Suppressor macrophage treated with lipopolysaccharide for 1 hour (primary cell): Measurements from ENCODE around the gene SURF6.
"Not testable (repeated sequence)": the region's sequence is repeated elsewhere in the genome, so short reads cannot be mapped to it uniquely, and the experiment has no call there.

Experiments
- DNase-seq, 3 donors: peaks; one replicate each; pipeline ENCODE4 v3.0.0-alpha.2; 2020 to 2022

The SURF6 gene

DNA sequence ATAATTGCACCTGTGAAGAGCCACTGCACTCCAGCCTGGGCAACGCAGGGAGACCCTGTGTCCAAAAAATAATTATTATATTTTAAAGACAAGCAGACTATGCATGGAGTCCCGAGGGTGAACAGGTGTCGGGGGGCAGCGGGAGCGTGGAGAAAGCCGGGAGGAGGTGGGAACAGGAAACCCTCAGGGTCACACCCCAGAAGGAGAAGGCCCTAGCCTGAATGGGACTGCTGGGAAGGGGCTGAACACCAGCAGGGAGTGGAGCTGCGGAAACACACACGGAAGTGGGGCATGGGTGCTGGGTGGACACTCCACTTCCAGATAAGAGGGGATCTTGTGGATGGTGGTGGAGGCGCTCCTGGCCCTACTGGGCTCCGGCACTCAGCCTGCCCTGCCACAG, 12.8 kb downstream of the SURF6 start:
- no peak for DNase-seq

DNA sequence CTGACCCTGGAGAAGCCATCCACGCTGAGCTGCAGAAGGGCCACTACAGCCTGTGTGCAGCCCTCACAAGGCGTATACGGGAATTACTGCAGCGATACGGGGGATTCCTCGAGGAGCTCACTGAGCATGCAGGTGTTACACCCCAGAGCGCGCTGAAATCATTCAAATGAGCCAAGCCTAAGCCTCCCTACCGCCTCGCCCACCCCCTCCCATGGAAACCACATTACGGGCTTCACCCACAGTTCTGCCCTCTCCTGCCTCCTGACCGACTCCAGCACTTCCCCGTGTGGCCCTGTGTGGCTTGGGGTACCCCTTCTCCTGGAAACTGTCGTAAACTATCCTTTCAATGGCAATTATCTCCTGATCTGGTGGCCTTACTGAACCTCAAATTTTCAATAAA, 13.3 kb downstream of the SURF6 start:
- DNase-seq = no peak

DNA sequence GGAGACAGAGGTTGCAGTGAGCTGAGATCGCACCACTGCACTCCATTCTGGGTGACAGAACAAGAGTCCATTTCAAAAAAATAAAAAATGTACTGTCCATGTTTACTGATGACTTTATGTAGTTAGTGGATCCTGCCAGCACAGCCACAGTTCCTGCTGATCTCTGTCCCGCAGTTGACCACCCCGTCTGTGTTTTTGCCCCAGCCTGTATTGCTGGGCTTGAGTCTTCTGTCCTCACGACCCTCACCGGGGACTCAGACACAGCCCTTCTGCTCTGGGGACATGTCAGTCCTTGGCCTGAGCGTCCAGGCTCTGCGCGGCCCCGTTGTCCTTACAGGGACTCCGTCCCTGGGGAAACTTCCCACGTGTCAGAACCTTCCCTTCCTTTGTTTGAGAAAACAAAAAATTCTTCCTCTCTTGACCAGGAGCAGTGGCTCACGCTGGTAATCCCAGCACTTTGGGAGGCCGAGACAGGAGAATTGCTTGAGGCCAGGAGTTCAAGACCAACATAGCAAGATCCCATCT, 14.5 kb downstream of the SURF6 start:
- DNase-seq = no peak

DNA sequence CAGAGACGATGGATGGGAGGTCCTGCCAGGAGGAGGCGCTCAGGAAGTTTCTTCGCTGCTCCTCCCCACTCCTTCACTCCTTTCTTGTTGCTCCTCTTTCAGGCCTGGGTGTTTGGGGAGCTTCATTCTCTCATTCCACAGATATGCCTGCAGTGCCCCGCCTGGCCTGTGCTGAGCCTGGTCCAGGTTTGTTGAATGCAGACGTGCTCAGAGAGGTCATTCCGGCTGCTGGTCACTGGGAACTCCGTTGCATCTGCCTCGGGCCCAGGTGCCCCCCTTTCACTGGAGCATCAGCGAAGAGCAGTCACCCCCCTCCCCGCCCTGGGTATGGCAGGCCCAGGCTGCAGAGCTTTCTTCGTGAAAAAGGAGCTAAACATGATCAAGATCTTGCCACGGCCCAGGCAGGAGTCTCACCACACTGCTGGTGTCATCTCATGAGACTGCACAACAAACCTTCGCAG, 15.5 kb downstream of the SURF6 start:
- no peak for DNase-seq

DNA sequence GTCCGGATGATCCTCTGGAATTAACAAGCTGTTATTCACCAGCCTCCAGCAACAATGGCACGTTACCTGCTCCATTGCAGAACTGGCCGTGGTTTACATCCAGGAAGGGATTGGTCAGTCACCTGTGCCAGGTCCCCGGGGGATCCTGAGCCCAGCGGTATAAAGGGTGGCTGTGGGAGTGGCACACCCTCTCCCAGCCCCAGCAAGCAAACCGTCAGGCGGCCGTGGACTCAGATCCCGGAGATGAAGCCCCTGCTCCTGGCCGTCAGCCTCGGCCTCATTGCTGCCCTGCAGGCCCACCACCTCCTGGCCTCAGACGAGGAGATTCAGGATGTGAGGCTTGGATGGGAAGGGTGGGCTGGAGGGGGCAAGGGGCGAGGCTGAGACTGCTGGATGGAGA, 18.4 kb downstream of the SURF6 start:
- not testable (repeated sequence) for DNase-seq

DNA sequence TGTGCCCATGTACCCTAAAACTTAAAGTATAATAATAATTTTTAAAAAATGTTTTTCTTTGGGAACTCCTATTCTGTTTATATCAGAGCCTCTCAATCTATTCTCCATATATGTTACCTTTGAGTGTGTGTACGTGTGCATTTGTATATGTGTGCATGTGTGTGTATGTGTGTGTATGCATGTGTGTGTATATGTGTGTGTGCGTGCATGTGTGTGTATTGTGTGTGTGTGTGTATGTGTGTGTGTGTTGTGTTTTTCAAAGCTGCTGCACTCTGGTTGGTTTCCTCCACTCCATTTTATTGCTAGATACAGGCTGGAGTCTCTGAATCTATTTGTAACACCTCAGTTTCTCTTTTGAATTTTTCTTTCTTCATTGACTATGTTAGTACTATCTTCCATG, 20.0 kb downstream of the SURF6 start:
- no peak for DNase-seq

DNA sequence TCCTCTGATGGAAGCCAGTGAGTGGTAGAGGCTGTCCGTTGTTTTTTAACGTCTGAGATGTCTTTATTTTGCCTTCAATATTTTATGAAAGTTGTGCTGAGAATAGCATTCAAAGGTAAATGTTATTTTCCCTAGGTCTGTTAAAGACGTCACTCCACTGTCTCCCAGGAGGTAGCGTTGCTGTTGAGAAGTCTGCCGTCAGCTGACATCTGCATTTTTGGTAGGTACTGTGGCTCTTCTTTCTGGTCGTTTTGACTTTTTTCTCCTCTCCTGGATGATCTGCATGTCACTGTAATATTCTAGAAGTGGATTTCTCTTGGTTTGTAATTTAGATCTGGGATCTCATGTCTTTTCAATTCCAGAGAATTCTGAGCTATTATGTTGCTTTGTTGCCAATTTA, 26.4 kb downstream of the SURF6 start:
- no peak for DNase-seq

DNA sequence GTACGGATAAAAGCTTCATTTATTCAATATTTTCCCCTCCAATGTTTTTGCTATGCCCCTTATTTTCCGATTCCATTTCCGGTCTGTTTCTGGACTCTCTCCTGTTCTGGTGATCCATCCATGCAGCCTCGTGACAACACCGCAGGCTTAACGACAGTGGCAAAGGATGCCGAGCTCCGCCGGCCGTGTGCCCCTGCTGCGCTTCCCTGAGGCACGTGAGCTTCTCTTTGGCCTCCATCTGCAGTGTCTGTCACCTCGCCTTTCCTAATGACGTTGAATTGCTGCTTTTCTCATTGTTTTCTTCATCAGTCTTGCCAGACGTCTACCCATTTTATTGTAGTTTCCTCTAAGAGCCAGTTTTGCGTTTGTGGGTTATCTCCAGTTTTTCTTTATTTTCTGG, 28.7 kb downstream of the SURF6 start:
- DNase-seq = no peak

DNA sequence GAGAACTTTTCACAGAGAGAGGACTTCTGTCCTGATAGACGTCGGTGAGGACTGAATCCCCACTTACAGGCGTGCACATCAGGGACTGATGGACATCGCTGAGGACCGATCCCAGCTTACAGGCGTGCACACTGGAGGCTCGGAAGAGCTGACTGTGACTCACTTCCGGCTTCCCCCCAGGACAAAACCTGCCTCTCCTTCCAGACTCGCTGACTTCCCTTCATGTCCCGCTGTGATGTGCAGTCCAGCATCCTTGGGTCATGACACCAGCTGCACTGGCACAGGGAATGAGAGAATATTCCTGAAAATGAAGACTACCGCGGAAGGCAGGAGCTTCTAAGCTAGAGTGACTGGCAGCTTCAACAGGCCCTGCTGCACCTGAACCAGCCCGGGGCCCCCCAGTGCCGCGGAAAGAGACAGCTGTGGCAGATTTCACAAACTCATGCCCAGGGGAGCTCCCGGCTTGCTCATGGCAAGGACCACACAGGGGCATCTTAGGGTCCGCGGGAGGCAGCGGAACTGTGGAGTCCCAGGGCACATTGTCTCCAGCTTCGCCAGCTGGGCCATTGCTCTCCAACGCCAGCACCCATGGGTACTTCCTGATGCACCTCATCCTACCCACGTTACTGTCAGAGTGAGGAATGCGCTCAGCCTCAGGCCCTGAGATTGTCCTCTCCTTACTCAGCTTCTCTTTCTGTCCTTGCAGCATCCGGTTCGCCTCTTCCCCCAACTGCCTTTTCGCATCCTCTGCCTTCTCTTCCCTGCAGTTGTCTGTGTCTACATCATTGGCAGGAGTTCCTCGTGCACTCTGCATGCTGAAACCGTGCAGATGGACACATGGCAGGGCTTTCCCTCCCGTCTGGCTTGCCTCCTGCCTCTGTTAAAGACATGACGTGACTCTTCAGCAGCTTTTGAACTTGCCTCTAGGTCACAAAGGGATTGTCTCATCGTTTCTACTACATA, 29.5 kb downstream of the SURF6 start:
- no peak for DNase-seq

DNA sequence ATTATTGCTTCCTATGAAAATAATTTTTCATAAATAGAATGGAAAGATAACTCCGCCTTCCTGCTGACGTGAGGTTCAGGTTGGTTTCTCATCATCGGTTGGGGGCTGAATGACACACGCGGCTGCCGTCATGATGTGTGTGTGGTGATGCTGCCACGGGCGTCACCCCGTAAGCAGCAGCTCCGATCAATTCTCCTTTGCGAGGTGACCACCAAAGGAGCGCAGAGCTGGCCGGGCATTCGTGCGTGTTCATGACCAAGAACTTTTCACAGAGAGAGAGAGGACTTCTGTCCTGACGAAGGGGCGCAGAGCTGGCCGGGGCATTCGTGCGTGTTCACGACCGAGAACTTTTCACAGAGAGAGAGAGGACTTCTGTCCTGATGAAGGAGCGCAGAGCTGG, 30.3 kb downstream of the SURF6 start:
- DNase-seq = no peak

DNA sequence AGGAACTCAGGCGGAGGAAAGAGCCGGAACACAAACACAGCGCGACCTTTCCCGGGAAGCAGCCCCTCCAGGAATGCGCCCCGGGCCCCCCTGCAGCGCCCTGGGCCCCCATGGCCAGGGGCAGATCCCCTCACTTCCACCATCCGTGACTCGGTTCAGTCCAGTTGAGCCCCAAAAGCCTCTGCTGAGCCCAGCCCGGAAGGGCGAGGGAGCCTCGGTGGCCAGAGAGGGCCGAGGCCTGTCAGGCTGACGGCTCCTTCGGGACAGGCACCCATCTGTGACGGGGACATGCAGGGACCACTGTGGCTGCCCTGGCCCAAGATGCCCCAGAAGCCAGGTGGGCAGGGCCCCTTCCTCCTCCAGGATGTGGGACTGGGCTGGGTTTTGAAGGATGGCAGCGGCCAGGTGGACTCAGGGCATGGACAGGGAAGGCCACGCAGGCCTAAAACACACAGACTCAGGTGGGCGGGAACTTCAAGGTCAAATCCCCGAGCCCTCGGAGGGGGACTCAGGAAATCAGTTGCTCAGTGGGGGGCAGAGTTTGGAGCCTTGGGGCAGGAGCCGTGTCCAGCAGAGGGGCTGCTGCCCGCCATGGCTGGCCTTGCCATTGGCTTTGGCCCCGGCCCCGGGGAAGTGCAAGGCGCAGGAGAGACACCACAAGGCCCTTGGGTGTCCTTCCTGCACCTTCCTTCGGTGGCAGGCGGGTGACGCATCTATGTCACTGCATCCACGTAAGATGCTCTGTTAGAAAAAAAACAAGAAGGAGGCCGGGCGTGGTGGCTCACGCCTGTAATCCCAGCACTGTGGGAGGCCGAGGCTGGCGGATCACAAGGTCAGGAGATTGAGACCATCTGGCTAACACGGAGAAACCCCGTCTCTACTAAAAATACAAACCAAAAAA, 31.3 kb downstream of the SURF6 start:
- DNase-seq = no peak

DNA sequence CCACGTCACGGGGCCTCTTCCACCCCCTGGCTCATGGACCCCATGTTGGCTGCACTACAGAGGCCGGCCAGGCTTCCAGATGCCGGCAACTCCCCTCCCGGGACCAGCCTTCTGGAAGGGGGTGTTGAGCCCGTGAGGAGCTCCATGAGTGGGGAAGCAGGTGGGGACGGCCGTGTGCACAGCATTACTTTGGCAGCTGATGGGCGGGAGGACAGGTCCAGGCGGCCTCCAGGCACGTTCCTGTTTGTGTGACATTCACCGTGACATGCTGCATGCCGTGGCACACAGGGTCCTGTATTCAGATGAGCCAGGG, 31.9 kb downstream of the SURF6 start:
- DNase-seq = no peak

DNA sequence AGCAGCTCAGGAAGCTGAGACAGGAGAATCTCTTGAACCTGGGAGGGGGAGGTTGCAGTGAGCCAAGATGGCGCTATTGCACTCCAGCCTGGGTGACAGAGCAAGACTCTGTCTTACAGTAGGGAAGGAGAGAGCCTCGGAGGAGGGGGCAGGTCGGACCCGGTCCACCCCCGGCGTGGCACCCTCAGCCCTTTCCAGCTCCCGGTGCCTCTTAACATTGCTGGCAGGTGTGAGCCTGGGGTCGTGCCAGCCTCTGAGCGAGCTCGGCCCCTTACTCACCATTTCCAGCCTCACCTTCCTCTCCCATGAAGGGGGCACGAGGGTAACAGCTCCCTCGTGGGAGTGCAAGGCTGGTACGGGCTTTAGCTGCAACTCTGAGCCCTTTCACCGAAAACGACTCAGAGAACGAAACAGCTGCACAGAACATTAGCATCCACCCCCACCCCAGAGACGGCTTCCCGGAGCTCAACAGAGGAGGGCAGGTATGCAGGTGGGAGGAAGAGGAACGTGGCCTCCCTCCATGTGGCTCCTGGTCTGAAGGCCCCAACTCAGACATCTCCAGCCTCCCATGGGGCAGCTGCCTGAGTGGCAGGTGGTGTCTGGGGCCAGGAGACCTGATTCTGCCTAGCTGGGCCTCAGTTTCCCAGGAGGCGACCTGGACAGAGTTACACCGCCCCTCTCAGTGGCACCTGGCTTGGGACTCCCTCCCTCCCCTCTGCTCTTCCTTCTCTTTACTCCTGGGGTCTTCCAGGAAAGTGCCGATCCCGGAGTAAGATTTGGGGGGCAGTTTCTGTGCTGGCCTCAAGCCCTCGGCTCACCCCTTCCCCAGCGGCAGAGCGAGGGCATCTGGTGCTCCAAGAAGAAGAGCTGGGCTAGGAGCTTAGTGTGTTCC, 32.5 kb downstream of the SURF6 start:
- no peak for DNase-seq

DNA sequence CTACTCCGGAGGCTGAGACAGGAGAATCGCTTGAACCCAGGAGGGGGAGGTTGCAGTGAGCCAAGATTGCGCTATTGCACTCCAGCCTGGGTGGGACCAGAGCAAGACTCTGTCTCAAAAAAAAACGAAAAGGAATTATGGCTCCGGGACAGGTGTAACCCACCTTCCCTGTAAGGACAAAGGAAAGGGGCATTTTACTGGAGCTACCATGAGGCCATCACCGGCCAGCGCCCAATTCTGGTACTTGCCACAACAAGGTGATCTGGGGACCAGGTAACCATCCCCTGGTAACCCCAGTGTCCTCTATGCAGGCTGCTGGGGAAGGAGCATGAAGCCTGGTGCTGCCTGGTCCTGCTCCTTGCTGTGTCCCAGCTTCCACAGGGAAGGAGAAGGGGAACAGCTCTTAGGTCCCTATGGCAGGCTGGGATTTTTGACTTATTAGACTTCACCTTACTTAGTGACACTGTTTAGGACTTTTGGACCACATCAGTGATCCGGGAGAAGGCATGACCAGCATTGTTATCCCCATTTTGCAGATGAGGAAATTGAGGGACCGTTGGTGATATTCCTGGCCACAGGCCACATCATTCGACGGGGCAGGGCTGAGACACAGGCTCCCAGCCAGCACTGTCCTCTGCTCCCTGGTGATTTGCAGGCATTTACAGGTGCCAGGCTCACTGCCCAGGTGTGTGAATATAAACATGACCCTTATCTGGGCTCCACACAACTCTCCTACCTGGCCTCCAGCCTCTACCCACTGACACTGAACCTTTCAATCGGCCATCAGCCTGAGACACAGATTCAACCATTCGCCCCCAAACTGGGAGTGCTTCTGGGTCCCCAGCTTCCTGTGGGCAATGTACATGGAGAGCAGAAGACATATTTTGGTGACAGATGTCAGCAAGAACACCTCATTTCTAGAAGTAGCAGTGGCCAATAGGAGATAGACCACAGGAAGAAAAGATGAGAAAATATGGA, 34.4 kb downstream of the SURF6 start:
- no peak for DNase-seq

DNA sequence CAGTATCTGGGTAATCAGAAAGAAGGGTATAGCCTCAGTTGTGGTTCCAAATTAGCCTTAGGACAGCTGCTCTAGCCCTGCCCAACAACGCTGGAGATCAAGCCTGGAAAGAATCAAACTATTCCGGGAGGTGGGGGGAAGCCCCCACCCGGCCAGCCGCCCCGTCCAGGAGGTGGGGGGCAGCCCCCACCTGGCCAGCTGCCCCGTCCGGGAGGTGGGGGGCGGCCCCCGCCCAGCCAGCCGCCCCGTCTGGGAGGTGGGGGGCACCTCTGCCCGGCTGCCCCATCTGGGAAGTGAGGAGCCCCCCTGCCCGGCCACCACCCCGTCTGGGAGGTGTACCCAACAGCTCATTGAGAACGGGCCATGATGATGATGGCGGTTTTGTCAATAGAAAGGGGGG, 36.0 kb downstream of the SURF6 start:
- not testable (repeated sequence) for DNase-seq

DNA sequence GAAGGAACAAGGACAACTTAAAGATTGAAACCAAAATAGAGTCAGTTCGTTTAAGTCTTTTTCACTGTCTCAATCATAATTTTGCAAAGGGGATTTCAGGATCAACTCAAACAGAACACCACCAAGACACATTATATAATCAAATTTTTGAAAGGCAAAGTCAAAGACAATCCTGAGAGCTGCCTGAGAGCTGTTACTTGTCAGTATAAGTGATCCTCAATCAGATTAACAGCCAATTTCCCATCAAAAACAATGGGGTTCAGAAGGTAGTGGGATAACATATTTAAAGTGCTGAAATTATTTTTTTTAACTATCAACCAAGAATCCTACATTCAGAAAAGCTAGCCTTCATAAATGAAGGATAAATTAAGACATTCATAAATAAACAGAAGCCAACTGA, 41.7 kb downstream of the SURF6 start:
- no peak for DNase-seq

DNA sequence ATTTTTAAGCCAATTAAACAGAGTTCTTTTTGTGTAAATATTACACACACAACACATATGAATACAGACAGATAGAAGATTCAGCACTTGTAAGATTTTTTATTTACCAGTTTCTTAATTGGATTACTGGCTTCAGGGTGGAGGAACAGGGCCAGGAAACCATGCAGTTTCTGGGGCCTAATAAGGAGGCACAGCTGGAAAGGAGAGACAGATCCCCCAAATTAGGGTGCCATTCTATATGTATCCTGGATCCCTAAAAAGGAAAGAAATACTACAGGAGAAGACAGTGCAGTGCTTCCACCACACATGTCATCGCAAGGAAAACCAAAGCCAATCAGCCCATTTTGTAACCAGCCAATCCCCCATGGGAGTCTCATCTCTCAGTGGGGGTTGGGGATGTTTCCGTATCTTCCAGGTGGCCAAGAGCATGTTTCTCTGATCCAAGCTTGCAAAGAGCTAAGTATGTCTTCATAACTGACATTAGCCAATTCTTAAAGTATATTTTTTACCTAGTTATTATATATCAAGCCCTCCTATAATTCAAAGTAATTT, 45.2 kb downstream of the SURF6 start:
- no peak for DNase-seq

DNA sequence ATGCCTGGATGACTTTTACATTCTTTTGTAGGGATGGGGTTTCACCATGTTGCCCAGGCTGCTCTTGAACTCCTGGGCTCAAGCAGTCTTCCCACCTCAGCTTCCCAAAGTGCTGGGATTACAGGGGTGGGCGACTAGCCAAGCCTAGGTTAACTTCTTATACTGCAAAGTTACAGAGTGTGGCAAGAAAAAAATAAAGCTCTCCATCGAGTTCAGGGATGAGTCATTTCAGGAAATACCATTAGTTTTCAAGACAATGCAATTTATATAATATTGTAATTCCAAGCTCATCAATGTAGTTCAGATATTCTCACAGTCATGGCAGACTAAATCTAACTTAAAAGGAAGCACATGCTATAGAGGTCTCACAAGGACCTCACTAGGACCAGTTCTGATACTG, 49.5 kb downstream of the SURF6 start:
- DNase-seq = no peak

DNA sequence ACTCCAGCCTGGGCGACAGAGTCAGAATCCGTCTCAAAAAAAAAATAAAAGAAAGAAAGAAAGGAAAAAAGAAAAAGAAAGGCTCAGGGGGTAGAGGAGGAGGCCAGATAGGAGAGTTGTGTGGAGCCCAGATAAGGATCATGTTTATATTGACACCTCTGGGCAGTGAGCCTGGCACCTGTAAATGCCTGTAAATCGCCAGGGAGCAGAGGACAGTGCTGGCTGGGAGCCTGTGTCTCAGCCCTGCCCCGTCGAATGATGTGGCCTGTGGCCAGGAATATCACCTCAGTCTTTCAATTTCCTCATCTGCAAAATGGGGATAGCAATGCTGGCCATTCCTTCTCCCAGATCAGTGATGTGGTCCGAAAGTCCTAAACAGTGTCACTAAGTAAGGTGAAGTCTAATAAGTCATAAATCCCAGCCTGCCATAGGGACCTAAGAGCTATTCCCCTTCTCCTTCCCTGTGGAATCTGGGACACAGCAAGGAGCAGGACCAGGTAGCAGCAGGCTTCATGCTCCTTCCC, 50.7 kb downstream of the SURF6 start:
- DNase-seq = no peak

DNA sequence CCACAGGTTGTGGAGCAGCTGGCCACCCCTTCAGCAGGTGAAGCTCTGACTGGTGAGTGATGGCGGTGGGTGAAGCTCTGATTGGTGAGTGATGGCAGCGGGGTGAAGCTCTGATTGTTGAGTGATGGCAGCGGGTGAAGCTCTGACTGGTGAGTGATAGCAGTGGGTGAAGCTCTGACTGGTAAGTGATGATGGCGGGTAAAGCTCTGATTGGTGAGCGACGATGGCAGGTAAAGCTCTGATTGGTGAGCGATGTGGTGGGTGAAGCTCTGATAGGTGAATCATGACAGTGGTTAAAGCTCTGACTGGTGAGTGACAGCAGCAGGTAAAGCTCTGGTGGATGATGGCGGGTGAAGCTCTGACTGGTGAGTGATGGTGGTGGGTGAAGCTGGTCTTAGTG, 51.6 kb downstream of the SURF6 start:
- DNase-seq = no peak
